Panc1 (cell line): ENCODE results near the gene PKP3. TPM values are rescaled to one million over a fixed set of nuclear protein-coding genes. Genes with fewer than 3 reads are reported as not detected.

Experiments
- ATAC-seq: fragments of 200-7000 bp; cut with Tn5 transposase; 2 replicates; pipeline ENCODE4 v1.9.1; 2020; ENCODE audit warnings: mild to moderate bottlenecking, moderate library complexity
- BruUV-seq: library from RNA; stranded (reverse); fragments of 400-500 nt; replicated peaks from 2 replicates; lab custom pipeline; 2021; lab: Mats Ljungman, UMichigan
- CTCF ChIA-PET: fragments of 300-600 bp; sonication (Branson Sonifier 250); formaldehyde crosslinking; loops from one replicate; lab custom pipeline; 2022; ENCODE audit warnings: antibody characterized with exemption; lab: Charles Lee
- POLR2A ChIA-PET: fragments of 300-600 bp; sonication (Branson Sonifier 250); formaldehyde crosslinking; loops from one replicate; lab custom pipeline; 2022; ENCODE audit warnings: antibody characterized with exemption; lab: Charles Lee
- DNase-seq: peaks from one replicate; pipeline ENCODE4 v3.0.0-alpha.2; 2010; ENCODE audit warnings: low read depth, low spot score
- H3K27ac ChIP-seq: 2 replicates; pipeline ENCODE4 v1.5.1; 2011; ENCODE audit warnings: mild to moderate bottlenecking, low read length, inconsistent platforms
- H3K27me3 ChIP-seq: fragments of 200-500 bp; sonication (Bioruptor generic); 2 replicates; pipeline ENCODE4 v1.6.0; 2014; ENCODE audit warnings: low read length, inconsistent platforms; ENCODE audit not compliant: control insufficient read depth, insufficient read depth
- H3K36me3 ChIP-seq: fragments of 200-500 bp; sonication (Bioruptor generic); 2 replicates; pipeline ENCODE4 v1.5.1; 2014; ENCODE audit warnings: inconsistent platforms, mild to moderate bottlenecking, low read length, moderate library complexity; ENCODE audit not compliant: control insufficient read depth, insufficient read depth
- H3K4me1 ChIP-seq: 2 replicates; pipeline ENCODE4 v1.5.1; 2011; ENCODE audit warnings: inconsistent platforms, mild to moderate bottlenecking, low read length, moderate library complexity; ENCODE audit not compliant: control insufficient read depth, insufficient read depth
- H3K4me3 ChIP-seq, 2 experiments: 2 replicates each; pipeline ENCODE4 v1.5.1; 2011 to 2012; ENCODE audit warnings: low read depth in 2 of 2, low read length in 2 of 2, mild to moderate bottlenecking in 2 of 2, inconsistent platforms in 1 of 2, moderate library complexity in 1 of 2
- H3K9me3 ChIP-seq: fragments of 200-500 bp; sonication (Bioruptor generic); 2 replicates; pipeline ENCODE4 v1.5.1; 2014; ENCODE audit warnings: low read depth, mild to moderate bottlenecking, inconsistent platforms, low read length, moderate library complexity; ENCODE audit not compliant: control insufficient read depth, insufficient read depth
- CTCF ChIP-seq: fragments of 450-650 bp; IDR thresholded peaks from 2 replicates; pipeline ENCODE4 v1.5.1; 2017; ENCODE audit warnings: mild to moderate bottlenecking
- POLR2AphosphoS5 ChIP-seq: IDR thresholded peaks from 2 replicates; pipeline ENCODE4 v1.6.1; 2012; ENCODE audit warnings: mild to moderate bottlenecking, low read depth, low read length, moderate library complexity
- SIN3A ChIP-seq: IDR thresholded peaks from 2 replicates; pipeline ENCODE4 v1.6.1; 2012; ENCODE audit warnings: low read depth, mild to moderate bottlenecking, low read length, moderate library complexity, borderline replicate concordance; ENCODE audit not compliant: insufficient read depth
- TCF7L2 ChIP-seq: IDR thresholded peaks from 2 replicates; pipeline ENCODE4 v1.6.1; 2011; ENCODE audit warnings: mild to moderate bottlenecking, low read depth, low read length, inconsistent platforms
- in situ Hi-C: cut with HindIII; loops from 2 replicates; pipeline ENCODE4 v1.10.0; 2016; ENCODE audit warnings: low sequenced_read_pairs, low pct_unique_long_range_greater_than_20kb
- intact Hi-C: fragments of 100-400 bp; cut with micrococcal nuclease; formaldehyde crosslinking; loops from one replicate; pipeline ENCODE4 v1.10.0; 2022; ENCODE audit not compliant: unreplicated experiment
- total RNA-seq: library from RNA; stranded (reverse); gene quantifications from one replicate; pipeline ENCODE4 v1.2.1, GENCODE V29; 2021; ENCODE audit not compliant: unreplicated experiment
- TF ChIP-seq, protein P1 (sequence below), 2 experiments: IDR thresholded peaks; 2 replicates each; pipeline ENCODE4 v1.6.1; 2011 to 2012; ENCODE audit warnings: low read depth in 2 of 2, control low read depth in 1 of 2, low read length in 1 of 2, mild to moderate bottlenecking in 1 of 2, moderate library complexity in 1 of 2; ENCODE audit not compliant: insufficient read depth in 1 of 2

PKP3 gene
- total RNA-seq, 1 experiment from 2014 or later, result 36.8 TPM

- DNase-seq (no peak), ATAC-seq (no peak)
- Histone ChIP-seq H3K27ac (no peak overlapping the region), H3K4me1 (peaks cover 39% of the 10 kb centered on the region), H3K9me3 (no peaks in the 10 kb centered on the region), H3K4me3 (no peak overlapping the region), H3K36me3 (no peaks in the 10 kb centered on the region), H3K27me3 (no peaks in the 10 kb centered on the region)
- BruUV-seq, result TSS peak; percentile 70
- intact Hi-C loops, result no loop called here
- ChIA-PET POLR2A (interaction anchor here (0.6 kb wide), 1 partner anchor 21 kb away, joined by 6 read pairs; no protein-coding TSS in a partner anchor), CTCF (interaction anchor here (3.1 kb wide), 1 partner anchor 30 kb away, joined by 15 read pairs; no protein-coding TSS in a partner anchor)
- in situ Hi-C loops, result no loop called here
- TF ChIP-seq TCF7L2 (no peak), POLR2AphosphoS5 (no peak), CTCF (no peak), SIN3A (no peak)
- TF ChIP-seq, protein P1, sequence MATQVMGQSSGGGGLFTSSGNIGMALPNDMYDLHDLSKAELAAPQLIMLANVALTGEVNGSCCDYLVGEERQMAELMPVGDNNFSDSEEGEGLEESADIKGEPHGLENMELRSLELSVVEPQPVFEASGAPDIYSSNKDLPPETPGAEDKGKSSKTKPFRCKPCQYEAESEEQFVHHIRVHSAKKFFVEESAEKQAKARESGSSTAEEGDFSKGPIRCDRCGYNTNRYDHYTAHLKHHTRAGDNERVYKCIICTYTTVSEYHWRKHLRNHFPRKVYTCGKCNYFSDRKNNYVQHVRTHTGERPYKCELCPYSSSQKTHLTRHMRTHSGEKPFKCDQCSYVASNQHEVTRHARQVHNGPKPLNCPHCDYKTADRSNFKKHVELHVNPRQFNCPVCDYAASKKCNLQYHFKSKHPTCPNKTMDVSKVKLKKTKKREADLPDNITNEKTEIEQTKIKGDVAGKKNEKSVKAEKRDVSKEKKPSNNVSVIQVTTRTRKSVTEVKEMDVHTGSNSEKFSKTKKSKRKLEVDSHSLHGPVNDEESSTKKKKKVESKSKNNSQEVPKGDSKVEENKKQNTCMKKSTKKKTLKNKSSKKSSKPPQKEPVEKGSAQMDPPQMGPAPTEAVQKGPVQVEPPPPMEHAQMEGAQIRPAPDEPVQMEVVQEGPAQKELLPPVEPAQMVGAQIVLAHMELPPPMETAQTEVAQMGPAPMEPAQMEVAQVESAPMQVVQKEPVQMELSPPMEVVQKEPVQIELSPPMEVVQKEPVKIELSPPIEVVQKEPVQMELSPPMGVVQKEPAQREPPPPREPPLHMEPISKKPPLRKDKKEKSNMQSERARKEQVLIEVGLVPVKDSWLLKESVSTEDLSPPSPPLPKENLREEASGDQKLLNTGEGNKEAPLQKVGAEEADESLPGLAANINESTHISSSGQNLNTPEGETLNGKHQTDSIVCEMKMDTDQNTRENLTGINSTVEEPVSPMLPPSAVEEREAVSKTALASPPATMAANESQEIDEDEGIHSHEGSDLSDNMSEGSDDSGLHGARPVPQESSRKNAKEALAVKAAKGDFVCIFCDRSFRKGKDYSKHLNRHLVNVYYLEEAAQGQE (IDR thresholded peaks at IDR 0.05; ENCODE audit: insufficient read depth in 1 of 2, low read depth in 2 of 2, low read length in 1 of 2), result no peak
Measured at GRCh38 chr11:417652-418342, 23.8 kb downstream of the PKP3 start.

DNA sequence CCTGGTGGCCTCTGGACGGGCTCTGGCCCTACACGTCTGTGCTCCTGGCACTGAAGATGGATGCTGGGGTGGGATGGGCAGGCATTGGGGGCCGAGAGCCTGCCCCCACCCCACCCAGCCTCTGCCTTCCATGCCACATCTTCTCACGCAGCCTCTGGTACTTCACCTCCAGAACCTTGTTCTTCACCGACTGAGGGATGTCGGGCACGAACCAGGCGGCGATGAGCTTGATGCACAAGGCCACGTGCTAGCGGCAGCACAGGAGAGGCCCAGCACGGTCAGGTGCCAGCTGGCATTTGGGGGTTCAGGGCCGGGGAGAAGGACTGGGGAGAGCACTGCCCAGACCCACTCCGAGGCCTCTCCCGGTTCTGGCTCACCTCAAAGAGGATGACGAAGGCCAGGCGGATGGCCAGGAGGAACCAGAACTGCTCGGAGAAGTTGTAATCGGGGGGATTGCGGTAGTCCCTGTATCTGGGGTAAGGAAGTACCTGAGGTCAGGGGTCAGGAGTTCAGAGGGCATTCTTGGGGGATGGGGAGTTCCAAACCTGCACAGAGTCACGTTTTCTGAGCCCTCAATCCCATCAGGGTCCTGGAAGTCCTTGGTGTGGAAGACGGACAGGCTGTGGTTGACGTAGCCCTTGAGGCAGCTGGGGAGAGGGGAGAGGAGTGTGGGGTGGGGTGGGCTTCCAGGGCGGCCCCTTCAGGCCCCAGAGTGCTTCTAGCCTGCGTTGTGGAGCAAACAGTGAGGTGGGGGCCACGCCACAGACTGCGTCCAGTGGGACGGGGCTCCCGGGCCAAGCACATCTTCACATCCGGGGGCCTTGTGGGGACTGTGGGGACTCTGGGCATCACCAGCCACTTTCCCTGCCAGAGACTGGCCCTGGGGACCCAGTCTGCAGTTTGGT is 24.6 kb downstream of the PKP3 start:
- no peak overlapping the region for H3K4me3 ChIP-seq
- no peak overlapping the region for H3K27ac ChIP-seq
- peaks cover 33% of the 10 kb centered on the region for H3K4me1 ChIP-seq
- no peaks in the 10 kb centered on the region for H3K36me3 ChIP-seq
- DNase-seq, result no peak
- H3K27me3 ChIP-seq, result no peaks in the 10 kb centered on the region
- no peaks in the 10 kb centered on the region for H3K9me3 ChIP-seq
- intact Hi-C loops, result no loop called here
- ChIA-PET CTCF (no interaction called here), POLR2A (interaction anchor here (0.6 kb wide), 1 partner anchor 22 kb away, joined by 6 read pairs; no protein-coding TSS in a partner anchor)
- no TSS peak for BruUV-seq
- in situ Hi-C loops, result no loop called here
- TF ChIP-seq, protein P1 (IDR thresholded peaks at IDR 0.05; ENCODE audit: insufficient read depth in 1 of 2, low read depth in 2 of 2, low read length in 1 of 2), result peak in 1 of 2 experiments; percentile 11; a peak in 1 of 4 replicates
- no peak for TF ChIP-seq TCF7L2
- ATAC-seq, result no peak
